ENCODE results near the gene PCSK4. TPM values are rescaled to one million over a fixed set of nuclear protein-coding genes. Genes with fewer than 3 reads are reported as not detected.

PCSK4 gene
- total RNA-seq, 1 experiment from 2014 or later = 3.4 TPM

- CTCF ChIA-PET = no interaction called here
- Mint-ChIP-seq H3K4me3 (ENCODE audit: unreplicated experiment) (no peak overlapping the region), H3K27me3 (ENCODE audit: insufficient read depth, unreplicated experiment) (no peaks in the 10 kb centered on the region), H3K4me1 (ENCODE audit: insufficient read depth, unreplicated experiment) (no peaks in the 10 kb centered on the region), H3K27ac (ENCODE audit: low read depth, unreplicated experiment) (no peak overlapping the region), H3K9me3 (ENCODE audit: unreplicated experiment) (no peaks in the 10 kb centered on the region), H3K36me3 (ENCODE audit: insufficient read depth, unreplicated experiment) (peaks cover 80% of the 10 kb centered on the region)
- DNase-seq (ENCODE audit: unreplicated experiment) = no peak
- POLR2A ChIA-PET = interaction anchor here (0.9 kb wide), 1 partner anchor 21 kb away, joined by 3 read pairs; no protein-coding TSS in a partner anchor
- intact Hi-C loops (cut with micrococcal nuclease) = no loop called here
- no peak for TF ChIP-seq CTCF (IDR thresholded peaks at IDR 0.05; ENCODE audit: unreplicated experiment)
- BruUV-seq (replicated peaks) = no TSS peak
These were observed 57.7 kb downstream of the PCSK4 start for GRCh38 chr19:1432507-1432887.

GRCh38 chr19:1431759-1432506, 58.2 kb downstream of the PCSK4 start:
- intact Hi-C loops (cut with micrococcal nuclease) = no loop called here
- POLR2A ChIA-PET = interaction anchor here (0.9 kb wide), 1 partner anchor 20 kb away, joined by 3 read pairs; no protein-coding TSS in a partner anchor
- Mint-ChIP-seq H3K4me1 (ENCODE audit: insufficient read depth, unreplicated experiment) (no peaks in the 10 kb centered on the region), H3K27ac (ENCODE audit: low read depth, unreplicated experiment) (no peak overlapping the region), H3K4me3 (ENCODE audit: unreplicated experiment) (no peak overlapping the region), H3K9me3 (ENCODE audit: unreplicated experiment) (no peaks in the 10 kb centered on the region), H3K27me3 (ENCODE audit: insufficient read depth, unreplicated experiment) (no peaks in the 10 kb centered on the region), H3K36me3 (ENCODE audit: insufficient read depth, unreplicated experiment) (peaks cover 86% of the 10 kb centered on the region)
- CTCF ChIA-PET = interaction anchor here (0.6 kb wide), 1 partner anchor 117 kb away, joined by 3 read pairs; no protein-coding TSS in a partner anchor
- no peak for DNase-seq (ENCODE audit: unreplicated experiment)
- BruUV-seq (replicated peaks) = no TSS peak
- no peak for TF ChIP-seq CTCF (IDR thresholded peaks at IDR 0.05; ENCODE audit: unreplicated experiment)

Other genes starting within 250 kb of the PCSK4 start
- 256 and 258 TPM in 2 replicates for gene ATP5F1D, start 248.6 kb downstream of the PCSK4 start, total RNA-seq (2022)
- gene MIDN, start 241.8 kb downstream of the PCSK4 start, total RNA-seq (2022) = 73.6 and 96.9 TPM in 2 replicates
- 316 and 362 TPM in 2 replicates for gene CIRBP, start 221.0 kb downstream of the PCSK4 start, total RNA-seq (2022)
- gene FAM174C, start 214.8 kb downstream of the PCSK4 start, total RNA-seq (2022) = 71.0 and 85.2 TPM in 2 replicates
- not detected in 2 replicates for gene EFNA2, start 204.5 kb downstream of the PCSK4 start, total RNA-seq (2022)
- gene NDUFS7, start 106.4 kb downstream of the PCSK4 start, total RNA-seq (2022) = 135 and 137 TPM in 2 replicates
- gene GAMT, start 88.8 kb downstream of the PCSK4 start, total RNA-seq (2022) = 3.2 and 7.0 TPM in 2 replicates
- gene DAZAP1, start 82.8 kb downstream of the PCSK4 start, total RNA-seq (2022) = 219 and 246 TPM in 2 replicates
- gene RPS15, start 52.0 kb downstream of the PCSK4 start, total RNA-seq (2022) = 1,168 and 1,243 TPM in 2 replicates
- gene APC2, start 40.2 kb downstream of the PCSK4 start, total RNA-seq (2022) = 0.15 and 0.23 TPM in 2 replicates
- gene C19orf25, start 11.1 kb downstream of the PCSK4 start, total RNA-seq (2022) = 36.3 and 40.5 TPM in 2 replicates
- gene REEP6, start 831 bp upstream of the PCSK4 start, total RNA-seq (2022) = 3.8 TPM in 2 replicates
- gene ADAMTSL5, start 22.7 kb upstream of the PCSK4 start, total RNA-seq (2022) = 11.1 and 13.7 TPM in 2 replicates
- 0.21 and 0.22 TPM in 2 replicates for gene PLK5, start 33.7 kb upstream of the PCSK4 start, total RNA-seq (2022)
- gene MEX3D, start 78.0 kb upstream of the PCSK4 start, total RNA-seq (2022) = 18.7 and 20.0 TPM in 2 replicates
- 103 and 114 TPM in 2 replicates for gene MBD3, start 102.5 kb upstream of the PCSK4 start, total RNA-seq (2022)
- gene UQCR11, start 115.1 kb upstream of the PCSK4 start, total RNA-seq (2022) = 211 and 256 TPM in 2 replicates
- 79.7 and 100 TPM in 2 replicates for gene TCF3, start 162.3 kb upstream of the PCSK4 start, total RNA-seq (2022)

All from MCF 10A (cell line).